Gastroesophageal sphincter (tissue), 3 donors: ENCODE data around the gene SNX6.

Experiments used
- POLR2A ChIP-seq, 2 donors: fragments of 450-650 bp; IDR thresholded peaks; one replicate each; pipeline ENCODE4 v1.6.1; 2017; ENCODE audit warnings: antibody characterized with exemption in 2 of 2, mild to moderate bottlenecking in 2 of 2, moderate library complexity in 1 of 2
- TF ChIP-seq, protein P1 (sequence below), 4 experiments: fragments of 200-600 bp in 2 of 4; fragments of 450-650 bp in 2 of 4; sonication (generic) in 1 of 4; IDR thresholded peaks; one replicate each; pipeline ENCODE4 v1.5.1; 2017 to 2019; ENCODE audit warnings: antibody characterized with exemption in 4 of 4, mild to moderate bottlenecking in 2 of 4, moderate library complexity in 2 of 4

- TF ChIP-seq, protein P1, sequence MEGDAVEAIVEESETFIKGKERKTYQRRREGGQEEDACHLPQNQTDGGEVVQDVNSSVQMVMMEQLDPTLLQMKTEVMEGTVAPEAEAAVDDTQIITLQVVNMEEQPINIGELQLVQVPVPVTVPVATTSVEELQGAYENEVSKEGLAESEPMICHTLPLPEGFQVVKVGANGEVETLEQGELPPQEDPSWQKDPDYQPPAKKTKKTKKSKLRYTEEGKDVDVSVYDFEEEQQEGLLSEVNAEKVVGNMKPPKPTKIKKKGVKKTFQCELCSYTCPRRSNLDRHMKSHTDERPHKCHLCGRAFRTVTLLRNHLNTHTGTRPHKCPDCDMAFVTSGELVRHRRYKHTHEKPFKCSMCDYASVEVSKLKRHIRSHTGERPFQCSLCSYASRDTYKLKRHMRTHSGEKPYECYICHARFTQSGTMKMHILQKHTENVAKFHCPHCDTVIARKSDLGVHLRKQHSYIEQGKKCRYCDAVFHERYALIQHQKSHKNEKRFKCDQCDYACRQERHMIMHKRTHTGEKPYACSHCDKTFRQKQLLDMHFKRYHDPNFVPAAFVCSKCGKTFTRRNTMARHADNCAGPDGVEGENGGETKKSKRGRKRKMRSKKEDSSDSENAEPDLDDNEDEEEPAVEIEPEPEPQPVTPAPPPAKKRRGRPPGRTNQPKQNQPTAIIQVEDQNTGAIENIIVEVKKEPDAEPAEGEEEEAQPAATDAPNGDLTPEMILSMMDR (IDR thresholded peaks at IDR 0.05) = no peak
- TF ChIP-seq POLR2A (IDR thresholded peaks at IDR 0.05) = no peak
Observed at GRCh38 chr14:34537677-34538009, 92.3 kb downstream of the SNX6 start.
